Duodenal mucosa (tissue), 2 donors: ENCODE results near the gene MEIS2.

Experiments
- H3K27ac ChIP-seq: one replicate; pipeline ENCODE4 v1.7.0; 2013; ENCODE audit warnings: low read depth, low read length
- H3K27me3 ChIP-seq, 2 donors: one replicate each; pipeline ENCODE4 v1.7.0; 2013; ENCODE audit warnings: low read length in 2 of 2, control low read depth in 1 of 2; ENCODE audit not compliant: insufficient read depth in 2 of 2, control insufficient read depth in 1 of 2
- H3K36me3 ChIP-seq, 2 donors: one replicate each; pipeline ENCODE4 v1.7.0; 2013; ENCODE audit warnings: low read length in 2 of 2, control low read depth in 1 of 2; ENCODE audit not compliant: insufficient read depth in 2 of 2, control insufficient read depth in 1 of 2
- H3K4me1 ChIP-seq, 2 donors: one replicate each; pipeline ENCODE4 v1.7.0; 2013; ENCODE audit warnings: low read length in 2 of 2, control low read depth in 1 of 2; ENCODE audit not compliant: insufficient read depth in 2 of 2, control insufficient read depth in 1 of 2
- H3K4me3 ChIP-seq, 2 donors: one replicate each; pipeline ENCODE4 v1.7.0; 2013; ENCODE audit warnings: low read length in 2 of 2, low read depth in 1 of 2
- H3K9ac ChIP-seq, 2 donors: one replicate each; pipeline ENCODE4 v1.7.0; 2013; ENCODE audit warnings: low read length in 2 of 2, low read depth in 1 of 2
- H3K9me3 ChIP-seq, 2 donors: one replicate each; pipeline ENCODE4 v1.7.0; 2013; ENCODE audit warnings: low read length in 2 of 2, control low read depth in 1 of 2; ENCODE audit not compliant: control insufficient read depth in 1 of 2

MEIS2 gene

DNA sequence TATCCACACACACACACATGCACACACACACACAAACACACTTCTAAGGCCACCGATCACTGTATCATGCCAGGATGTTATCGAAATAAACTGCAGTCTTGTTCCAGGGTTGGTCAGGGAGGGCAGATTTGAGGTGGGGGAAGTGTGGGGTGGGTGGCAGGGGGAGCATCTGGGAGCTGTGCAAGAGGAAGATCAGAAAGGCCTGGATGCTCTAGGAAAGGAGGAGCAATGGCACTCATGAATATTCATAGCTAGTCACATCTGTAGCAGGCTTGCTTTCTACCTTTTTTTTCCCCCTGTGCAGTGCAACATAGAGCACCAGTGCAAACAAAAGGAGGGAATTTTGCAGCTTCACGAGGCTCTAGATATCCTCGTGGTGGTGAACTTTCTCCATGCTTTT is 84.9 kb downstream of the MEIS2 start:
- Histone ChIP-seq H3K9ac (no peak overlapping the region), H3K27me3 (no peaks in the 10 kb centered on the region), H3K36me3 (no peaks in the 10 kb centered on the region), H3K4me3 (no peak overlapping the region), H3K9me3 (no peaks in the 10 kb centered on the region), H3K4me1 (peaks cover 0 to 6% of the 10 kb centered on the region in 2 donors), H3K27ac (no peak overlapping the region)

DNA sequence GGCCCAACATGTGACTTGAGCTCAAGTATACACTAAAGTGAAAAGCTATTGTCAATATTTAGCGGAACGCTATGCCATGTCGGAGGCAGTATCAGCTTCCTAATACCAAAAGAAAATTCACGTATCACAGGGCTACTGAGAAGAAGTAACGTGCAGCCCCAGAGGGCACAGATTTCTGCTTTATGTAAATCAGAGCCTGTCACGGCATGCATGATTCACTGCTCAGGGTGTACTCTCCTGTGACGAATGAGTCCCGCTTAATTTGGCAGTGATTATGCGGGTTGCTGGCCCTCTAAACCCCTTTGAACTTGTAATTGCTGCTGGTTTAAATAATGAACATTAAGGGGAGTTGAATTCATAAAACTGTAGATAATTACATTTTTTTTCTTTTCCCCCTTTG is 85.3 kb downstream of the MEIS2 start:
- H3K36me3 ChIP-seq = no peaks in the 10 kb centered on the region
- H3K4me1 ChIP-seq = peaks cover 0 to 5% of the 10 kb centered on the region in 2 donors
- H3K9me3 ChIP-seq = no peaks in the 10 kb centered on the region
- no peak overlapping the region for H3K27ac ChIP-seq
- no peaks in the 10 kb centered on the region for H3K27me3 ChIP-seq
- no peak overlapping the region for H3K9ac ChIP-seq
- no peak overlapping the region for H3K4me3 ChIP-seq

- no peak overlapping the region for H3K27ac ChIP-seq
- H3K27me3 ChIP-seq = no peaks in the 10 kb centered on the region
- H3K9me3 ChIP-seq = no peaks in the 10 kb centered on the region
- no peak overlapping the region for H3K4me3 ChIP-seq
- no peak overlapping the region for H3K9ac ChIP-seq
- H3K4me1 ChIP-seq = peaks cover 0 to under 1% of the 10 kb centered on the region in 2 donors
- no peaks in the 10 kb centered on the region for H3K36me3 ChIP-seq
Measured at GRCh38 chr15:37014566-37014965, 85.8 kb downstream of the MEIS2 start.

DNA sequence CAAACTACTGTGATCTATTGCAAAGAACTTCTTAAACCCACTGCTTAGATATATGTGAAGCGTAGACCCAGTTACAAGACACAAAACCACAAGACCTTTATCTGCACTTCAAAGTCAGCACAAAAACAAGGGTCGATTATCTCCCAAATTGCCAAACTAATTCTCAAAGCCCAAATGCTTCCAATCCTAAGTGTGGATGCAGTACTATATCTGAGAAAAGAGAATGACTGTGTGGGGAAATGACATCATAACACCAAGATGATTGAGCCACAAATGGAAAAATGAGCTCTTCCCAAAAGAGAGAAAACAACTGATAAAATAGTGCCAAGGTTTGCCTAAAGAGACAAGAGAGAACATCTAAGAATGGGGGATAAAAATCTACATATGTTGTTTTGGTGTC is 86.2 kb downstream of the MEIS2 start:
- Histone ChIP-seq H3K9me3 (no peaks in the 10 kb centered on the region), H3K27ac (no peak overlapping the region), H3K9ac (no peak overlapping the region)

DNA sequence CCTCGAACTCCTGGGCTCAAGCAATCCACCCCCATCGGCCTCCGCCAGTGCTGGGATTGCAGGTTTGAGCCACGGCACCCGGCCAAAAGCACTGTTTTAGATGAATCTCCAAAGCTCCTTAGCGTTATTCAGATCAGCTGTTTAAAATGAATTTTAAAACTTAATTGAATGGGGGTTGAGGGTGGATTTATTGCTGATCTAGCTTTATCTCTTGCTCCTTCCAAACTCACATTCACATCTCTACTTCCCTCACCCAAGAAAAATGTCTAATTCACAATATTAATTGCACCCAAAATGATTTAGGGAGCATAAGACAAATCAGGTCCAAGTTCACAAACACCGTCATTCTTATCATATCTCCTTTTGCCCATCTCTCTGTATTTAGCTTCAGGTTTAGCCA is 89.8 kb downstream of the MEIS2 start:
- no peak overlapping the region for H3K9ac ChIP-seq
- no peaks in the 10 kb centered on the region for H3K4me1 ChIP-seq
- no peaks in the 10 kb centered on the region for H3K27me3 ChIP-seq
- H3K36me3 ChIP-seq = no peaks in the 10 kb centered on the region
- H3K27ac ChIP-seq = no peak overlapping the region
- no peaks in the 10 kb centered on the region for H3K9me3 ChIP-seq
- no peak overlapping the region for H3K4me3 ChIP-seq

More for the DNA sequence above, 86.2 kb downstream of the MEIS2 start:
- no peaks in the 10 kb centered on the region for H3K4me1 ChIP-seq
- no peak overlapping the region for H3K4me3 ChIP-seq
- H3K36me3 ChIP-seq = no peaks in the 10 kb centered on the region
- no peaks in the 10 kb centered on the region for H3K27me3 ChIP-seq

DNA sequence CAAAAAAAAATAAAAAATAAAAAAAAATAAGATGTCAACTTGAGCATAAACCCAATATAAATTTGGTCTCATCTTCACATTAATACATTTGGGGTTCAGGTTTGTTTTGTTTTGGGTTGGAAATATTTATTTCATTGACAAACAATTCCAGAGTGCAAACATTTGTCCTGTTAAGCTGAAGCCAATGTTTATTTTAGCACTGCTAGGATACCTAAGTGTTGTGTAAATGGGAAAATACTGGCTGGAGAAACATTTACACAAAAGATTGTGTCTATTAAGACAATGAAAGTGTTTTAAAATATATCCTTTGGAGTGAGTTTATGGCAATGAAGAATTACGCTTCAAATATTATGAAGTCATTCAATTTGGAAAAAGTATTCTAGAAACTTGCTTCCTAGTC is 91.1 kb downstream of the MEIS2 start:
- H3K9ac ChIP-seq = no peak overlapping the region
- H3K4me3 ChIP-seq = no peak overlapping the region
- H3K27me3 ChIP-seq = no peaks in the 10 kb centered on the region
- H3K9me3 ChIP-seq = no peaks in the 10 kb centered on the region
- H3K27ac ChIP-seq = no peak overlapping the region
- peaks cover 0 to 6% of the 10 kb centered on the region in 2 donors for H3K36me3 ChIP-seq
- no peaks in the 10 kb centered on the region for H3K4me1 ChIP-seq

DNA sequence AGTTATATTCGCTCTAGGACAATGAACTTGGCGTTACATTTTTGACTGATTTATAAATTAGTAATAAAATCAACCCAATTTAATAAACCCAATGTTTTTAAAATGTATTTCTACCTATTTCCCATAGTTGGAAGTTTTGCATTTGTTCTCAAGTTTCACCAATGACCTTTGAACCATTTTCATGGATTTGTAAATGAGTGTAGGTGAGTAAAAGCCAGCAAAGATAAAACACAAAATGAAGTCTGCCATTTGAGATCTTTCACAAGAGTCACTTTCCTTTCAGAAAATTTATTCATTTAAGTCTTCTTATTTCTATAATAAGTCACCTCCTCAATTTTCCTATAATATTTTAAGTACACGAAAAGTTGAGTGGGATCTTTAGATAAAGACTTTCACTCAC is 92.1 kb downstream of the MEIS2 start:
- Histone ChIP-seq H3K27ac (no peak overlapping the region), H3K36me3 (peaks cover 0 to 6% of the 10 kb centered on the region in 2 donors), H3K9me3 (no peaks in the 10 kb centered on the region), H3K9ac (no peak overlapping the region), H3K4me3 (no peak overlapping the region), H3K4me1 (no peaks in the 10 kb centered on the region), H3K27me3 (no peaks in the 10 kb centered on the region)

- H3K36me3 ChIP-seq = peaks cover 0 to 6% of the 10 kb centered on the region in 2 donors
- H3K9ac ChIP-seq = no peak overlapping the region
- H3K27me3 ChIP-seq = no peaks in the 10 kb centered on the region
- no peaks in the 10 kb centered on the region for H3K9me3 ChIP-seq
- H3K27ac ChIP-seq = no peak overlapping the region
- H3K4me1 ChIP-seq = no peaks in the 10 kb centered on the region
- H3K4me3 ChIP-seq = no peak overlapping the region
Measured at GRCh38 chr15:37007301-37007700, 93.0 kb downstream of the MEIS2 start.

DNA sequence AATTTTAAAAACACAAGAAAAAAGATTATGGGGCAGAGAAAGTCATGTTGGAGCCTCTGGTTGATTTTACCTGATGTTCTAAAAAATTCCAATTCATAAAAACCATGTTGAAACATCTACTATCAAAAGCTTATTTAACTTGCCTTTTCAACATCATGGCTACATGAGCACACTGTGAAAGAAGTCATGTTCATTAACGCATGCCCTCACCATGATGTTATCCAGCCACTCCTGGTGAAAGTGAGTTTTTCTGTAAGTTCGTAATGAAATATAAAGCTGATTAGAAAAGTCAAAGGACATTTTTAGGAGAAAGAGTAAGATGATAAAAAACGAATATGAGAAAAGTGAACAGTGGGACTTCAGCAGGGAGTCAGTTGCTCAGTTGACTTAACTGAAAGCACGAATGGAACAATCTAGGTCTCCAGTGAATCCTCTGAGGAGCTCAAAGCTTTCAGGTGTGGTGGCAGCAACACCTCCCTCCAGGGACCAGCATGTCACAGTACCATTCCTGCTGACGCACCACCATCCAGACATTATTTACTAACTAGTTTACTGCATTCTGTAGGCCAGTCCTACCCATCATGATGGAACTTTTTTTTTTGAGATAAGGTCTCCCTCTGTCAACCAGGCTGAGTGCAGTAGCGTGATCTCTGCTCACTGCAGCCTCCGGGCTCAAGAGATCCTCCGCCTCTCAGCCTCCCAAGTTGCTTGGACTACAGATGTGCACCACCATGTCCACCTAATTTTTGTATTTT is 95.2 kb downstream of the MEIS2 start:
- Histone ChIP-seq H3K9ac (no peak overlapping the region), H3K36me3 (peaks cover 0 to 6% of the 10 kb centered on the region in 2 donors), H3K9me3 (no peaks in the 10 kb centered on the region), H3K27me3 (no peaks in the 10 kb centered on the region), H3K4me1 (no peaks in the 10 kb centered on the region), H3K4me3 (no peak overlapping the region), H3K27ac (no peak overlapping the region)

DNA sequence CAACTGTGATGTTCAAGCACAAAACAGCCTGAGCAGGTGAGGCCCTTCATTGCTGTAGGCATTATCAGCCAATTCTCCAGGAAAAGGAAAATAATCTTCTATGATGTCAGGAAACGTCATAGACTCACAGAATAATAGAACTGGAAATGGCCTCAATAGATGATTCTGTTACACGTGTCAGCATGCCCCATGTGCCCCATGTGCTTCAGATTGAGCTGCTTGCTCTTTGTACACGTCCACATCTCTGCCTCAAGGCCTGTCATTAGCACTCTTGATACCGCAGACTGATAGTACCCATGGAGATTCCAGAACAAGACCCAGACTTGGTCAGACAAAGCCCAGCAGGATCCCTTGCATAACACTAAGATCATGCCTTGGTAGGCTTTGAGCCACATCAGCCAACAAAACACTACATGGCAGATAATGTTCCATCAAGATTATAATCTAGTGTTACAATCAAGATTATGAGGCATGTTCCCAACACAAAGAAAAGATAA is 95.9 kb downstream of the MEIS2 start:
- H3K9ac ChIP-seq = no peak overlapping the region
- H3K4me3 ChIP-seq = no peak overlapping the region
- no peak overlapping the region for H3K27ac ChIP-seq
- H3K36me3 ChIP-seq = peaks cover 0 to 6% of the 10 kb centered on the region in 2 donors
- no peaks in the 10 kb centered on the region for H3K27me3 ChIP-seq
- no peaks in the 10 kb centered on the region for H3K9me3 ChIP-seq
- no peaks in the 10 kb centered on the region for H3K4me1 ChIP-seq
